Endothelial cell of umbilical vein (primary cell): ENCODE measurements around the gene ADH1A. TPM values are rescaled to one million over a fixed set of nuclear protein-coding genes. Genes with fewer than 3 reads are reported as not detected.
"Not testable (repeated sequence)": the region's sequence is repeated elsewhere in the genome, so short reads cannot be mapped to it uniquely, and the experiment has no call there.

ENCODE experiments used
- BruUV-seq: library from RNA; stranded (reverse); fragments of 400-500 nt; replicated peaks from 2 replicates; lab custom pipeline; 2021; lab: Mats Ljungman, UMichigan
- CTCF ChIA-PET: fragments of 300-600, 350-600 bp; sonication (Branson Sonifier 250); formaldehyde crosslinking; loops from one replicate; lab custom pipeline; 2021; ENCODE audit warnings: antibody characterized with exemption, inconsistent platforms; lab: Charles Lee
- POLR2A ChIA-PET: fragments of 300-600, 350-600 bp; sonication (Branson Sonifier 250); formaldehyde crosslinking; loops from one replicate; lab custom pipeline; 2021; ENCODE audit warnings: antibody characterized with exemption, inconsistent platforms; lab: Charles Lee
- DNase-seq: peaks from one replicate; pipeline ENCODE4 v3.0.0-alpha.2; 2011; ENCODE audit warnings: low read depth, low spot score
- FAIRE-seq: peaks from 2 replicates; lab custom pipeline; 2011; peaks lifted over from hg19 to GRCh38; lab: Jason Lieb, UNC
- H2AFZ ChIP-seq: 2 replicates; pipeline ENCODE4 v1.6.0; 2012; ENCODE audit warnings: low read depth, low read length, control low read depth, inconsistent platforms
- H3K27ac ChIP-seq: 2 replicates; pipeline ENCODE4 v1.5.1; 2011; ENCODE audit warnings: low read depth, mild to moderate bottlenecking, control low read depth, low read length, moderate library complexity; ENCODE audit not compliant: insufficient read depth
- H3K27me3 ChIP-seq, 2 experiments: 2 replicates each; pipeline versions ENCODE4 v1.6.0 to v1.6.1; 2011; ENCODE audit warnings: low read length in 2 of 2, mixed read lengths in 1 of 2; ENCODE audit not compliant: control insufficient read depth in 2 of 2, insufficient read depth in 2 of 2
- H3K36me3 ChIP-seq, 2 experiments: 2 replicates in 1 of 2; 3 replicates in 1 of 2; pipeline ENCODE4 v1.5.1; 2011; ENCODE audit warnings: low read length in 2 of 2, mild to moderate bottlenecking in 1 of 2, moderate library complexity in 1 of 2; ENCODE audit not compliant: control insufficient read depth in 2 of 2, insufficient read depth in 2 of 2; ENCODE audit errors: extremely low read depth in 1 of 2
- H3K4me1 ChIP-seq: 3 replicates; pipeline ENCODE4 v1.5.1; 2011; ENCODE audit warnings: mild to moderate bottlenecking, low read length; ENCODE audit not compliant: control insufficient read depth, insufficient read depth; ENCODE audit errors: extremely low read depth
- H3K4me2 ChIP-seq: 2 replicates; pipeline ENCODE4 v1.6.1; 2011; ENCODE audit warnings: low read length, control low read depth, mixed read lengths; ENCODE audit not compliant: insufficient read depth
- H3K4me3 ChIP-seq, 3 experiments: fragments of 200-600 bp in 1 of 3; sonication (generic), shearing (Covaris generic) in 1 of 3; replicated peaks in 1 of 3; 2 replicates each; pipeline ENCODE4 v1.5.1; 2011 to 2016; ENCODE audit warnings: control low read depth in 3 of 3, low read length in 3 of 3, mild to moderate bottlenecking in 2 of 3, inconsistent platforms in 1 of 3, low read depth in 1 of 3, moderate library complexity in 1 of 3; ENCODE audit not compliant: insufficient read depth in 1 of 3
- H3K79me2 ChIP-seq: 2 replicates; pipeline ENCODE4 v1.6.0; 2012; ENCODE audit warnings: low read length, inconsistent platforms; ENCODE audit not compliant: control insufficient read depth, insufficient read depth
- H3K9ac ChIP-seq: replicated peaks from 2 replicates; pipeline ENCODE3; 2011; ENCODE audit warnings: low read length, control low read depth; ENCODE audit not compliant: insufficient read depth; ENCODE audit errors: extremely low read depth
- H3K9me1 ChIP-seq: replicated peaks from 3 replicates; pipeline ENCODE4 v1.6.0; 2011; ENCODE audit warnings: mild to moderate bottlenecking, low read length; ENCODE audit not compliant: control insufficient read depth, insufficient read depth; ENCODE audit errors: extremely low read depth
- H3K9me3 ChIP-seq: replicated peaks from 2 replicates; pipeline ENCODE4 v1.5.1; 2012; ENCODE audit warnings: low read length, inconsistent platforms; ENCODE audit not compliant: control insufficient read depth, insufficient read depth
- H4K20me1 ChIP-seq: replicated peaks from 2 replicates; pipeline ENCODE3; 2011; ENCODE audit warnings: mild to moderate bottlenecking, low read length; ENCODE audit not compliant: control insufficient read depth, insufficient read depth; ENCODE audit errors: extremely low read depth
- EZH2 ChIP-seq: IDR thresholded peaks from 2 replicates; pipeline ENCODE4 v1.6.1; 2012; ENCODE audit warnings: borderline replicate concordance, low read depth, mild to moderate bottlenecking, moderate library complexity, low read length, inconsistent platforms; ENCODE audit not compliant: severe bottlenecking
- FOS ChIP-seq: IDR thresholded peaks from 2 replicates; pipeline ENCODE4 v1.6.1; 2011; ENCODE audit warnings: mild to moderate bottlenecking, low read length, moderate library complexity, borderline replicate concordance; ENCODE audit not compliant: insufficient read depth
- MYC ChIP-seq: IDR thresholded peaks from one replicate; pipeline ENCODE4 v1.6.1; 2011; ENCODE audit warnings: mild to moderate bottlenecking, low read depth, low read length
- POLR2AphosphoS5 ChIP-seq: IDR thresholded peaks from 2 replicates; pipeline ENCODE4 v1.6.1; 2012; ENCODE audit warnings: low read depth, mild to moderate bottlenecking, control low read depth, low read length, moderate library complexity; ENCODE audit not compliant: insufficient read depth
- dilution Hi-C: fragments of 300-500 bp; cut with MboI; formaldehyde crosslinking; loops from one replicate; pipeline ENCODE4 v1.15.0; 2019; ENCODE audit warnings: low sequenced_read_pairs; ENCODE audit not compliant: extremely low pct_ligation_motif_present
- intact Hi-C: fragments of 100-400 bp; cut with micrococcal nuclease; formaldehyde crosslinking; loops from one replicate; pipeline ENCODE4 v1.10.0; 2022
- polyA plus RNA-seq, 4 experiments: library from polyadenylated mRNA; depleted of rRNA in 3 of 4; stranded (reverse) in 3 of 4; unstranded in 1 of 4; fragments of >200 nt; gene quantifications; 2 replicates each; pipeline versions ENCODE4 v1.2.1 to v1.2.3, GENCODE V29; 2011 to 2012; ENCODE audit warnings: missing spikeins in 1 of 4
- total RNA-seq: library from RNA; stranded (reverse); gene quantifications from 2 replicates; pipeline ENCODE4 v1.2.3, GENCODE V29; 2021
- TF ChIP-seq, protein P1 (sequence below): IDR thresholded peaks from 2 replicates; pipeline ENCODE4 v1.6.1; 2011; ENCODE audit not compliant: insufficient read depth, insufficient read length
- TF ChIP-seq, protein P2 (sequence below), 2 donors: IDR thresholded peaks; 1 replicate in 1 of 2; 2 replicates in 1 of 2; pipeline ENCODE4 v1.5.1; 2011; ENCODE audit warnings: low read length in 2 of 2, mild to moderate bottlenecking in 2 of 2, moderate library complexity in 2 of 2, control low read depth in 1 of 2, inconsistent platforms in 1 of 2, low read depth in 1 of 2; ENCODE audit not compliant: insufficient read depth in 1 of 2; ENCODE audit errors: extremely low read depth in 1 of 2

ADH1A gene
- total and polyA plus RNA-seq, 2 donors (not counting 3 experiments of a cell fraction or from before 2014, with no cell fraction given), result not detected

DNA sequence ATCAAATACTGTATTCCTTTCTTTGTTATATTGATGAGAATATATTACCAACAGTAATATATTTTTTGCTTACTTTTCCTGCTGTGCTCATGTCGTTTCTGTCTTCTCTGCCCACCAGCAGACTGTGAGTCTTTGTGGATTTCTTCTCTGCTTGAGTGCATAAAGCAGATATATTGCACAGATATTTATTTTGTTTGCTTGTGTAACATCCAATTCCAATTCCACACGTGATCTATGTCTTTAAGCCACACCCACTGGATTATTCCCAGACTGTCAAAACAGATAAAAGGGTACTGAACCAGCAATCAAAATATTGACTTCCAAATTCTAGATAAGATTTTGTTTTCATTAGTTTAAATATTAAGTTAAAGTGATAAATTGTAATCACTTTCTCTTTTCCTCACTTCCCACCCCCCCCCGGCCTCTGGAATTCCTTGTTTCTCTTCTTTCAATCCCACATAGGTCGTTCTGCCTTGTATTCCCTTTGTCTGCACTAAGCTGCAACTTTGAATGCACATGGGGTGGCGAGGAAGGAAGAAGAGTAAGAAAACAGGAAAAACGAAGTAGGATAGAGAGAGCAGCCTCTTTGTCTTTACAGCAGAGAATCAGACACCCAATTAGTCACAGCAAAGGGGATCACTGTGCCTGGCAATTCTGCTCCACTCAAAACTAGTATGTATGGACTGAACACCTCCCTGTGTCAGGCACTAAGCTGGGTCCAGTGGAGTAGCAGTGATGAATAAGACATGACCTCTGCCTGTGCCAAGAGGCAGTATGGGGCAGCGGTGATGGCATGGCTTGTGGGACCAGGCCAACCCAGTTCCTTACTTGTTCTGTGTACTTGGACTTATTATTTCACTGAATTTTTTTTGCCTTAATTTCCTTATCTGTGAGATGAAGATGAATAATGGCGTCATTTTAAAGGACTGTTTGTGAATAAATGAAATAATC lies 30.7 kb upstream of the ADH1A start, which contains the start of gene ADH1B:
ADH1B (minus strand) TSS at position 161 of the 951 bp plus-strand sequence; CDS start at position 91, 70 bp downstream.
- Histone ChIP-seq H3K27ac (no peak within 1 kb of the TSS), H3K9ac (no peak within 1 kb of the TSS), H3K4me2 (no peak within 1 kb of the TSS), H3K79me2 (no peaks in the 10 kb centered on the region), H3K9me1 (no peaks in the 10 kb centered on the region), H3K36me3 (no peaks in the 10 kb centered on the region), H3K4me1 (no peaks in the 10 kb centered on the region), H3K9me3 (no peaks in the 10 kb centered on the region), H3K4me3 (no peak within 1 kb of the TSS), H2AFZ (no peak within 1 kb of the TSS), H4K20me1 (no peaks in the 10 kb centered on the region), H3K27me3 (no peaks in the 10 kb centered on the region)
- no TSS peak for BruUV-seq
- ChIA-PET POLR2A (no interaction called here), CTCF (no interaction called here)
- no peak for FAIRE-seq
- dilution Hi-C loops (no loop called here), intact Hi-C loops (no loop called here)
- TF ChIP-seq POLR2AphosphoS5 (no peak), EZH2 (no peak), MYC (no peak), FOS (no peak)
- TF ChIP-seq, protein P1, sequence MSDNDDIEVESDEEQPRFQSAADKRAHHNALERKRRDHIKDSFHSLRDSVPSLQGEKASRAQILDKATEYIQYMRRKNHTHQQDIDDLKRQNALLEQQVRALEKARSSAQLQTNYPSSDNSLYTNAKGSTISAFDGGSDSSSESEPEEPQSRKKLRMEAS, result no peak
- TF ChIP-seq, protein P2, sequence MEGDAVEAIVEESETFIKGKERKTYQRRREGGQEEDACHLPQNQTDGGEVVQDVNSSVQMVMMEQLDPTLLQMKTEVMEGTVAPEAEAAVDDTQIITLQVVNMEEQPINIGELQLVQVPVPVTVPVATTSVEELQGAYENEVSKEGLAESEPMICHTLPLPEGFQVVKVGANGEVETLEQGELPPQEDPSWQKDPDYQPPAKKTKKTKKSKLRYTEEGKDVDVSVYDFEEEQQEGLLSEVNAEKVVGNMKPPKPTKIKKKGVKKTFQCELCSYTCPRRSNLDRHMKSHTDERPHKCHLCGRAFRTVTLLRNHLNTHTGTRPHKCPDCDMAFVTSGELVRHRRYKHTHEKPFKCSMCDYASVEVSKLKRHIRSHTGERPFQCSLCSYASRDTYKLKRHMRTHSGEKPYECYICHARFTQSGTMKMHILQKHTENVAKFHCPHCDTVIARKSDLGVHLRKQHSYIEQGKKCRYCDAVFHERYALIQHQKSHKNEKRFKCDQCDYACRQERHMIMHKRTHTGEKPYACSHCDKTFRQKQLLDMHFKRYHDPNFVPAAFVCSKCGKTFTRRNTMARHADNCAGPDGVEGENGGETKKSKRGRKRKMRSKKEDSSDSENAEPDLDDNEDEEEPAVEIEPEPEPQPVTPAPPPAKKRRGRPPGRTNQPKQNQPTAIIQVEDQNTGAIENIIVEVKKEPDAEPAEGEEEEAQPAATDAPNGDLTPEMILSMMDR (IDR thresholded peaks at IDR 0.05; ENCODE audit: extremely low read depth in 1 of 2, insufficient read depth in 1 of 2, low read depth in 1 of 2, low read length in 2 of 2), result no peak
- DNase-seq, result no peak

DNA sequence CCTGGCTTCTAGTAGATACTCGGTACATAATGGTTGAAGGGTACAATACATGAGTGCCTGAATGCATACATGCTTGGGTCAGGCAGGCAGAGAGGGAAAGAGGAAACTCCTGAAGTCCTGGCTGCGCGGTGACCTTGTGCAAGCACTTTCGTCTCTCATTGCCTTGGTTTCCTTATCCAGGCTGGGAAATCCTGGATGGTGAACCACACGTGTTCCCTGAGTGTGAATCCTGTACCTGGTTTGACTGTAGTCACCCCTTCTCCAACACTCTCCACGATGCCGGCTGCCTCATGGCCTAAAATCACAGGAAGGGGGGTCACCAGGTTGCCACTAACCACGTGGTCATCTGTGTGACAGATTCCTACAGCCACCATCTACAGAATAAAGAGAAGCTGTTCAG lies 27.0 kb upstream of the ADH1A start:
- H3K4me1 ChIP-seq, BruUV-seq, POLR2A ChIA-PET, H3K9me3 ChIP-seq, H3K27me3 ChIP-seq, H3K79me2 ChIP-seq, intact Hi-C loops, CTCF ChIA-PET, H3K4me2 ChIP-seq, H4K20me1 ChIP-seq, H2AFZ ChIP-seq, H3K9ac ChIP-seq, H3K4me3 ChIP-seq, DNase-seq, FAIRE-seq, H3K36me3 ChIP-seq, H3K9me1 ChIP-seq, dilution Hi-C loops, H3K27ac ChIP-seq: not testable (repeated sequence)
